Endodermal cell (in vitro differentiated cells): ENCODE results near the gene CPNE2. TPM values are rescaled to one million over a fixed set of nuclear protein-coding genes. Genes with fewer than 3 reads are reported as not detected.

Experiments used
- DNase-seq: peaks from one replicate; pipeline ENCODE4 v3.0.0-alpha.2; 2017
- H3K27ac ChIP-seq: 2 replicates; pipeline ENCODE4 v1.5.1; 2013; ENCODE audit warnings: mild to moderate bottlenecking, low read depth, low read length, moderate library complexity
- H3K27me3 ChIP-seq: 2 replicates; pipeline ENCODE4 v1.6.1; 2013; ENCODE audit warnings: mild to moderate bottlenecking, low read length, moderate library complexity; ENCODE audit not compliant: insufficient read depth, control insufficient read depth, poor library complexity, severe bottlenecking
- H3K36me3 ChIP-seq: 2 replicates; pipeline ENCODE4 v1.7.0; 2013; ENCODE audit warnings: mild to moderate bottlenecking, low read length, moderate library complexity; ENCODE audit not compliant: control insufficient read depth, insufficient read depth
- H3K4me1 ChIP-seq: one replicate; pipeline ENCODE4 v1.7.0; 2013; ENCODE audit warnings: low read length; ENCODE audit not compliant: control insufficient read depth, insufficient read depth
- H3K4me3 ChIP-seq: 2 replicates; pipeline ENCODE4 v1.5.1; 2013; ENCODE audit warnings: mild to moderate bottlenecking, low read length, moderate library complexity
- H3K9ac ChIP-seq: 2 replicates; pipeline ENCODE4 v1.6.1; 2013; ENCODE audit warnings: mild to moderate bottlenecking, low read length, moderate library complexity; ENCODE audit not compliant: poor library complexity, severe bottlenecking; ENCODE audit errors: extremely low read depth
- H3K9me3 ChIP-seq: 2 replicates; pipeline ENCODE4 v1.6.1; 2013; ENCODE audit warnings: mild to moderate bottlenecking, low read length, moderate library complexity; ENCODE audit not compliant: control insufficient read depth
- H3K27ac Mint-ChIP-seq: 2 replicates; pipeline ENCODE4 v1.8.0; 2020; ENCODE audit warnings: mixed read lengths
- H3K27me3 Mint-ChIP-seq: 2 replicates; pipeline ENCODE4 v1.8.0; 2021; ENCODE audit warnings: mild to moderate bottlenecking, mixed read lengths; ENCODE audit not compliant: insufficient read depth
- H3K36me3 Mint-ChIP-seq: 2 replicates; pipeline ENCODE4 v1.8.0; 2020; ENCODE audit warnings: low read depth, mixed read lengths
- H3K4me1 Mint-ChIP-seq: 2 replicates; pipeline ENCODE4 v1.8.0; 2020; ENCODE audit warnings: mixed read lengths
- H3K4me3 Mint-ChIP-seq: 2 replicates; pipeline ENCODE4 v1.8.0; 2020; ENCODE audit warnings: mild to moderate bottlenecking, moderate library complexity, mixed read lengths
- H3K9me3 Mint-ChIP-seq: 2 replicates; pipeline ENCODE4 v1.8.0; 2020; ENCODE audit warnings: mild to moderate bottlenecking, mixed read lengths
- WGBS, 2 experiments: methylation state at CpG; one replicate each; pipeline versions ENCODE4 v1.1.5 to v1.1.7; 2013; ENCODE audit warnings: missing lambda C conversion rate in 2 of 2, mixed read lengths in 1 of 2; ENCODE audit not compliant: insufficient coverage in 1 of 2, insufficient read length in 1 of 2; 5-methylcytosine and 5-hydroxymethylcytosine counted together
- total RNA-seq, 2 donors: library from RNA; stranded (reverse); fragmentation: NEBNext Ultra II Directional in 1 of 2; extraction: Animal tissue kit (Norgen Biotek cat#: 25700) in 1 of 2; gene quantifications; 2 replicates in 1 of 2; 3 replicates in 1 of 2; pipeline ENCODE4 v1.2.1, GENCODE V29; 2021
- TF ChIP-seq, protein P1 (sequence below): fragments of 200-600 bp; sonication (generic); conservative IDR thresholded peaks from 2 replicates; pipeline ENCODE4 v1.5.0; 2021; ENCODE audit warnings: antibody characterized with exemption, mild to moderate bottlenecking

Gene CPNE2
- total RNA-seq, 2 donors from 2014 or later, result 12.3 to 16.6 TPM

DNA sequence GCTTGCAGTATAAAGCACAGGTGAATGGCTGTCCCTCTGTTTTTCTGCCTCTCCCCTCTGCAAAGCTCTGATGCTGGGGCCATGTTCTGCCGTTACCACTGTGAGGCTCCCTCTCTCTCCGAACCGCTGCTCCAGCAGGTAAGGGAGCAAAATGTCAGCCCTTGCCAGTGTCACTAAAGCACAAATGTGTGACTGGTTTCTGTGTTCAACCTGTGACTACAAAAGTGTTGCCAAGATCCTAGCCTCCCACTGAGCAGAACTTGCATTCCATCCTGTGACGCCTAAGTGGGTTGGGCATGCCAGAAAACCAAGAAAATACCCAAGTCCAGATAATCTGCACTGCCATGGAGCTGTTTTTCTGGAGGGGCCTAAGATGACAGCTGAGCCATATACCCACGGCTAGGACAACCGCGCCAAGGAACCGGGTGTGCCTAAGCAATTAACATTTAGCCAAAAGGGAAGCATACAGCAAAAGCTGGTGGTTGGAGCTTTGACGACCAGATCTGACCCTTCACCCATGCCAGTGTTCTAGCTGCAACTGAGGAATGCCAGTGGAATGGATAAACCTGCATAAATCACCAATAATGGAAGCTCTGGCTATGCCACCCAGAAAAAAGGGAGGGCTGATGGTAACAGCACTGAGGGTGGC is 58.4 kb downstream of the CPNE2 start:
- Histone ChIP-seq H3K9ac (no peak overlapping the region), H3K36me3 (peaks cover 44% of the 10 kb centered on the region), H3K9me3 (no peaks in the 10 kb centered on the region), H3K4me1 (peaks cover 10% of the 10 kb centered on the region), H3K27me3 (no peaks in the 10 kb centered on the region), H3K27ac (no peak overlapping the region), H3K4me3 (no peak overlapping the region)
- 92 to 93% methylated on average over 9 of the region's 9 CpGs for WGBS, 2 experiments
- Mint-ChIP-seq H3K4me3 (no peak overlapping the region), H3K27ac (peak overlapping the region; percentile 79), H3K36me3 (peaks cover 31% of the 10 kb centered on the region), H3K4me1 (peaks cover 45% of the 10 kb centered on the region), H3K27me3 (no peaks in the 10 kb centered on the region), H3K9me3 (no peaks in the 10 kb centered on the region)
- DNase-seq, result peak; percentile 60
- TF ChIP-seq, protein P1, sequence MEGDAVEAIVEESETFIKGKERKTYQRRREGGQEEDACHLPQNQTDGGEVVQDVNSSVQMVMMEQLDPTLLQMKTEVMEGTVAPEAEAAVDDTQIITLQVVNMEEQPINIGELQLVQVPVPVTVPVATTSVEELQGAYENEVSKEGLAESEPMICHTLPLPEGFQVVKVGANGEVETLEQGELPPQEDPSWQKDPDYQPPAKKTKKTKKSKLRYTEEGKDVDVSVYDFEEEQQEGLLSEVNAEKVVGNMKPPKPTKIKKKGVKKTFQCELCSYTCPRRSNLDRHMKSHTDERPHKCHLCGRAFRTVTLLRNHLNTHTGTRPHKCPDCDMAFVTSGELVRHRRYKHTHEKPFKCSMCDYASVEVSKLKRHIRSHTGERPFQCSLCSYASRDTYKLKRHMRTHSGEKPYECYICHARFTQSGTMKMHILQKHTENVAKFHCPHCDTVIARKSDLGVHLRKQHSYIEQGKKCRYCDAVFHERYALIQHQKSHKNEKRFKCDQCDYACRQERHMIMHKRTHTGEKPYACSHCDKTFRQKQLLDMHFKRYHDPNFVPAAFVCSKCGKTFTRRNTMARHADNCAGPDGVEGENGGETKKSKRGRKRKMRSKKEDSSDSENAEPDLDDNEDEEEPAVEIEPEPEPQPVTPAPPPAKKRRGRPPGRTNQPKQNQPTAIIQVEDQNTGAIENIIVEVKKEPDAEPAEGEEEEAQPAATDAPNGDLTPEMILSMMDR, result no peak

DNA sequence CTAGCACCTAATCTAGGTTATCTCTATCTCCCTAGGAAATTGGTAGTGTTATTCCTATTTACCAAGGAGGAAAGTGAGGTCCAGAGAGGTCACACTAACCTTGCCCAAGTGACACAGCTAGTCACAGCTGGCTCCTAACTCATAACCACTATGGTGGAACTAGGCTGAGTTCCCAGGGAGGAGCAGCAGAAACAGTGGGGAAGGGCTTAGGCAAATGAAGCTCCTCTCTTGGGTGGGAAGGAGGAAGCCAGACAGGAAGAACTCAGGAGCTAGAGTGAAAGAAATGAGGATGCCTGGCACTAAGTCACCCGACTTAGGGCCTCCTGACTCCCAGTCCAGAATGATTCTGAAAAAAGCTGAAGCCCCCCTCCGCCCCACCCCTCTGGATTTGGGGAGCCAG is 59.0 kb downstream of the CPNE2 start:
- H3K9me3 Mint-ChIP-seq, result no peaks in the 10 kb centered on the region
- TF ChIP-seq, protein P1, result no peak
- H3K36me3 Mint-ChIP-seq, result peaks cover 37% of the 10 kb centered on the region
- H3K4me1 ChIP-seq, result peaks cover 10% of the 10 kb centered on the region
- no peaks in the 10 kb centered on the region for H3K27me3 ChIP-seq
- no peaks in the 10 kb centered on the region for H3K9me3 ChIP-seq
- whole genome bisulfite sequencing, 2 experiments, result 79 to 85% methylated on average over 2 of the region's 2 CpGs
- peak; percentile 73 for DNase-seq
- H3K27ac Mint-ChIP-seq, result peak overlapping the region; percentile 44
- H3K4me1 Mint-ChIP-seq, result peaks cover 47% of the 10 kb centered on the region
- peaks cover 49% of the 10 kb centered on the region for H3K36me3 ChIP-seq
- no peak overlapping the region for H3K27ac ChIP-seq
- no peak overlapping the region for H3K9ac ChIP-seq
- H3K27me3 Mint-ChIP-seq, result no peaks in the 10 kb centered on the region
- no peak overlapping the region for H3K4me3 Mint-ChIP-seq
- H3K4me3 ChIP-seq, result no peak overlapping the region

DNA sequence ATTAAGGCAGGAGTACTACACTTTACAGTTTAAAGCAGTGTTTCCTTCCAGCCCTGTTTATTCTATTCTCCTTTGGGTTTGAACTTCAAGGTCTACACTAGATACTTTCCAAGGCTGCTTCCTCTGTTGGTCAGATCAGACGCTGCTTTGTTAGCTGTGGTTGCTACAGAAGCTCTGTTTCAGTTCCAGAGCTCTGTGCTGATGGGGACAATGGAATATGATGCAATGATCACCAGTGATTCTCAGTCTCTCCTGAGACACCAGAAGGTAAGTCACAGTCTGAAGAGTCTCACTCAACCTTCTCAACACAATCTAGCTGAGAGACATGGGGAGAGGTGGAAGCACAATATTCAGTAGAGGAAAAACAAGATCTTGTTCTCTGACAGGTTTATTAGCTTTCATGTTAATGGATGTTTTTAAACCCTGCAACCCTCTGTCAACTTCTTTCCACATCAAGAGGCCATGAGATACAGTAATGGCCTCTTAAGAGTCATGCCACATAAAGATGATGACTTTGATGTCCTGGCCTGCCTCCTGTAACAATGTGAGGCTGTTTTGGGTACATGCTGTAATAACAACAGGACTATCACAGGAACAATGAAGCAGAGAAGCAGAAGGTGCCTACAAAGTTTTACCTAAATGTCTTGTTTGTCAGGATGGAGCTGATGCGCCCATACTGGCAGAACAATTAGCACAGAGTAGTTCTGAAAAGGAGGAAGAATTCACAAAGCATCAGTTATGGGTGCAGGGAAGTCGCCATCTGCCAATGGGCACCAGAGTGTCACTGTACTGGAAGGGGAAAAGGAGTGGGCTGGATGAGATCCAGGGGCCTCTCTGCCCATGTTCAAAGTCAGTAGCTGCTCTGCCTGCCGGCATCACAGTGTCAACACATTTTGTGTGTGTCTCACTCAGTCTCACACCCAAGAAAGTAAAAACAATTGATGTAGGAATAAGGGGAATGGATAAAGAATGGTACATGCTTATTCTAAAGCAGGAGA is 60.0 kb downstream of the CPNE2 start:
- Mint-ChIP-seq H3K36me3 (peaks cover 47% of the 10 kb centered on the region), H3K27ac (no peak overlapping the region), H3K4me3 (no peak overlapping the region), H3K4me1 (peaks cover 44% of the 10 kb centered on the region), H3K9me3 (no peaks in the 10 kb centered on the region), H3K27me3 (no peaks in the 10 kb centered on the region)
- Histone ChIP-seq H3K9ac (no peak overlapping the region), H3K27ac (no peak overlapping the region), H3K4me1 (peaks cover 9% of the 10 kb centered on the region), H3K9me3 (no peaks in the 10 kb centered on the region), H3K4me3 (no peak overlapping the region), H3K27me3 (no peaks in the 10 kb centered on the region), H3K36me3 (peaks cover 59% of the 10 kb centered on the region)
- TF ChIP-seq, protein P1, result no peak
- WGBS, 2 experiments, result 81 to 87% methylated on average over 3 to 4 of the region's 4 CpGs
- peak; percentile 22 for DNase-seq
